Central memory CD8-positive, alpha-beta T cell (primary cell): ENCODE measurements around the gene CCNT1.
"Not testable (repeated sequence)": the region's sequence is repeated elsewhere in the genome, so short reads cannot be mapped to it uniquely, and the experiment has no call there.

ENCODE experiments used
- ATAC-seq: fragments of 150-1000 bp; cut with Tn5 transposase; replicated peaks from 2 replicates; pipeline ENCODE4 v1.10.0; 2022; ENCODE audit warnings: mild to moderate bottlenecking, moderate FRiP score, moderate number of reproducible peaks; ENCODE audit not compliant: poor library complexity, severe bottlenecking; ENCODE audit errors: extremely low read depth
- DNase-seq, 2 donors: peaks; one replicate each; pipeline ENCODE4 v3.0.0; 2021; ENCODE audit warnings: low spot score in 2 of 2
- H3K27ac Mint-ChIP-seq: one replicate; pipeline ENCODE4 v1.8.0; 2022; ENCODE audit warnings: low read depth, mild to moderate bottlenecking, moderate library complexity, mixed read lengths
- H3K27me3 Mint-ChIP-seq: one replicate; pipeline ENCODE4 v1.8.0; 2022; ENCODE audit warnings: mixed read lengths
- H3K36me3 Mint-ChIP-seq: one replicate; pipeline ENCODE4 v1.8.0; 2022; ENCODE audit warnings: mild to moderate bottlenecking, moderate library complexity, mixed read lengths; ENCODE audit not compliant: insufficient read depth
- H3K4me1 Mint-ChIP-seq: one replicate; pipeline ENCODE4 v1.8.0; 2022; ENCODE audit warnings: mixed read lengths
- H3K4me3 Mint-ChIP-seq: one replicate; pipeline ENCODE4 v1.8.0; 2022; ENCODE audit warnings: mild to moderate bottlenecking, moderate library complexity, mixed read lengths
- H3K9me3 Mint-ChIP-seq: one replicate; pipeline ENCODE4 v1.8.0; 2022; ENCODE audit warnings: mixed read lengths

CCNT1 gene

DNA sequence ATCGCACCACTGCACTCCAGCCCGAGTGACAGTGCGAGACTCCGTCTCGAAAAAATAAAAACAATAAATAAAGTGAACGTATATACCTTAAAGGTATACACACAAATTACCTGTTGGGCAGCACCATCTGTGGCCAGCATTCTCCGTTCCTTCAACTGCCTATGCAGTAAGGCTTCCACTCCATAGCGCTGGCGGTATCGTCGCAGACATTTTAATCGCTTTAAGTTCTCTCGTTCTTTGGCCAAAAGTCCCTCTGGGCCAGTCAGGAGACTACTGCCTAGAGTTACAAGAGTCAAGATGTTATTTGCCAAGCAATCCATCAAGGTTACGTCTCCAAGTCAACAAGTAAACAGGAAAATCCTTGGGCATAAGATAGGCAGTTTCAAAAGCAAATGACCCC, 47.5 kb downstream of the CCNT1 start:
- no peak overlapping the region for H3K27ac Mint-ChIP-seq
- ATAC-seq (no peak), DNase-seq (no peak)
- no peaks in the 10 kb centered on the region for H3K27me3 Mint-ChIP-seq
- peaks cover 85% of the 10 kb centered on the region for H3K36me3 Mint-ChIP-seq
- H3K4me3 Mint-ChIP-seq = no peak overlapping the region
- peaks cover 6% of the 10 kb centered on the region for H3K4me1 Mint-ChIP-seq
- H3K9me3 Mint-ChIP-seq = no peaks in the 10 kb centered on the region

DNA sequence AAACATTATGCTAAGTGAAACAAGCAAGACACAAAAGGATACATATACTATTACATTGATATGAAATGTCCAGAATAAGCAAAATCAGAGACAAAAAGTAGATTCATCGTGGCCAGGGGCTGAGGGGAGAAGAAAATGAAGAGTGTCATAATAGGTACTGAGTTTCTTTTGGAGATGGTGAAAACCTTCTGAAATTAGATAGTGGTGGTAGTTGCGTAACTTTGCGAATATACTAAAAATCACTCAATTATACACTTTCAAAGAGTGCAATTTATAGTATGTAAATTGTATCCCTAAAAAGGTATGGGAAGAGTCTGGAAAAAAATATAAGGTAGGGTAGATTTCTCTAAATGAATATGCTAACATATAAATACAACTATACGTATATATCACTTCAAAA, 56.6 kb downstream of the CCNT1 start:
- Mint-ChIP-seq H3K9me3 (no peaks in the 10 kb centered on the region), H3K27ac (no peak overlapping the region), H3K4me3 (no peak overlapping the region), H3K4me1 (peaks cover 12% of the 10 kb centered on the region), H3K36me3 (peaks cover 78% of the 10 kb centered on the region), H3K27me3 (no peaks in the 10 kb centered on the region)
- no peak for ATAC-seq
- DNase-seq = no peak

DNA sequence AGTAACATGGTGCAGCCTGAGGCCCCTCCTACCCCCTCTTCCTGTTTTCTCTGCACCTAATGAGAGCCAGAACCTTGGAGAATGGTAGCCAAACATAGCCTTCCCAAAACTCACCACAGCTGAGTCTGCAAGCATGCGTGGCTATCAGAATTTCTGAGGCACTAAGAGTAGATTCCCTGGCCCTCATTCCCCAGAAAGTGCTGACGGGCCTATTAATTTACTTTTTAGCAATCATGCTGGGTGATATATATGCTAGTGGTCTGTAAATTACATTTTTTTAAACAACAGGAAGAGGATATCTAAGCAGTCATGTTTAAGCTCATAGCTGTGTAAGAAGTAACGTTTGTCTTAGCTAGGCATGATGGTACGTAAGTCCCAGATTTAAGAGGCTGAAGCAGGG, 64.8 kb downstream of the CCNT1 start:
- H3K4me1 Mint-ChIP-seq = peaks cover 5% of the 10 kb centered on the region
- peaks cover 55% of the 10 kb centered on the region for H3K36me3 Mint-ChIP-seq
- ATAC-seq (no peak), DNase-seq (no peak)
- no peak overlapping the region for H3K4me3 Mint-ChIP-seq
- H3K27me3 Mint-ChIP-seq = no peaks in the 10 kb centered on the region
- no peak overlapping the region for H3K27ac Mint-ChIP-seq
- no peaks in the 10 kb centered on the region for H3K9me3 Mint-ChIP-seq

DNA sequence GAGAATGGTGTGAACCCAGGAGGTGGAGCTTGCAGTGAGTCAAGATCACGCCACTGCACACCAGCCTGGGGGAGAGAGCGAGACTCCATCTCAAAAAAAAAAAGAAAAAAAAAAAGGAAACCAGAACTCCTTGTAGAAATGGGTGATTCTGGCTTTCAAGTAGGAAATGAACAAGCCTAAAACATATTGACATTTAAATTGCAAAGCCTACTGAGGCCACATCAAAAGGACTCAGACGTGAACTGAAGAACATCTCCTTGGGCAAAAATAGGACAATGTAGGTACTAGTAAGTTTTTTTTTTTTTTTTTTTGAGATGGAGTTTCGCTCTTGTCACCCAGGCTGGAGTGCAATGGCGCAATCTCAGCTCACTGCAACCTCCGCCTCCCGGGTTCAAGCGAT, 71.2 kb downstream of the CCNT1 start:
- H3K27me3 Mint-ChIP-seq, ATAC-seq, DNase-seq, H3K4me3 Mint-ChIP-seq, H3K27ac Mint-ChIP-seq, H3K4me1 Mint-ChIP-seq, H3K9me3 Mint-ChIP-seq: not testable (repeated sequence)
- H3K36me3 Mint-ChIP-seq = peaks cover 13% of the 10 kb centered on the region

DNA sequence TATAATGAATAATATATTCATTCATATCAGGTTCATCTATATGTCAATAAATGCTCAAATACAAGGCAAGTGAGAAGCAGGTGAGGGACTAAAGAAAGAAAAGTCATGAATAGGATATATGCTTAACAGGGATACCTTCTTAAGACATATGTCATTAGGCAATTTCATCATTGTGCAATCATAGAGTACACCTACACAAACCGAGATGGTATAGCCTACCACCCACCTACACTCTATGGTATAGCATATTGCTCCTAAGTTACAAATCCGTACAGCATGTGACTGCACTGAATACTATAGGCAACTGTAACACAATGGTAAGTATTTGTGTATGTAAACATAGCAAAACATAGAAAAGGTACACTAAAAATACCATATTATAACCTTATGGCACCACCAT, 73.5 kb downstream of the CCNT1 start:
- H3K27me3 Mint-ChIP-seq = no peaks in the 10 kb centered on the region
- H3K9me3 Mint-ChIP-seq = no peaks in the 10 kb centered on the region
- ATAC-seq (no peak), DNase-seq (no peak)
- H3K27ac Mint-ChIP-seq = no peak overlapping the region
- no peaks in the 10 kb centered on the region for H3K4me1 Mint-ChIP-seq
- H3K4me3 Mint-ChIP-seq = no peak overlapping the region
- H3K36me3 Mint-ChIP-seq = peaks cover 11% of the 10 kb centered on the region

DNA sequence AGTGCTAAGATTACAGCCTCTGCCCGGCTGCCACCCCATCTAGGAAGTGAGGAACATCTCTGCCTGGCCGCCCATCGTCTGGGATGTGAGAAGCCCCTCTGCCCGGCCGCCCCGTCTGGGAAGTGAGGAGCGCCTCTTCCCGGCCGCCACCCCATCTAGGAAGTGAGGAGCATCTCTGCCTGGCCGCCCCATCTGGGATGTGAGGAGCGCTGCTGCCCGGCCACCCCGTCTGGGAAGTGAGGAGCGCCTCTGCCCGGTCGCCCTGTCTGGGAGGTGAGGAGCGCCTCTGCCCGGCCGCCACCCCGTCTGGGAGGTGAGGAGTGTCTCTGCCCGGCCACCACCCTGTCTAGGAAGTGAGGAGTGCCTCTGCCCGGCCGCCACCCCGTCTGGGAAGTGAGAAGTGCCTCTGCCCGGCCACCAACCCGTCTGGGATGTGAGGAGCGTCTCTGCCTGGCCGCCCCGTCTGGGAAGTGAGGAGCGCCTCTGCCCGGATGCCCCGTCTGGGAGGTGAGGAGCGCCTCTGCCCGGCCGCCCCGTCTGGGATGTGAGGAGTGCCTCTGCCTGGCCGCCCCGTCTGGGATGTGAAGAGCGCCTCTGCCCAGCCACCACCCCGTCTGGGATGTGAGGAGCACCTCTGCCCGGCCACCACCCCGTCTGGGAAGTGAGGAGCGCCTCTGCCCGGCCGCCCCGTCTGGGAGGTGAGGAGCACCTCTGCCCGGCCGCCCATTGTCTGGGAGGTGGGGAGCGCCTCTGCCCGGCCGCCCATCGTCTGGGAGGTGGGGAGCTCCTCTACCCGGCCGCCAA, 74.6 kb downstream of the CCNT1 start:
- not testable (repeated sequence) for H3K9me3 Mint-ChIP-seq, ATAC-seq, H3K4me1 Mint-ChIP-seq, H3K36me3 Mint-ChIP-seq, H3K27me3 Mint-ChIP-seq, DNase-seq, H3K4me3 Mint-ChIP-seq, H3K27ac Mint-ChIP-seq

DNA sequence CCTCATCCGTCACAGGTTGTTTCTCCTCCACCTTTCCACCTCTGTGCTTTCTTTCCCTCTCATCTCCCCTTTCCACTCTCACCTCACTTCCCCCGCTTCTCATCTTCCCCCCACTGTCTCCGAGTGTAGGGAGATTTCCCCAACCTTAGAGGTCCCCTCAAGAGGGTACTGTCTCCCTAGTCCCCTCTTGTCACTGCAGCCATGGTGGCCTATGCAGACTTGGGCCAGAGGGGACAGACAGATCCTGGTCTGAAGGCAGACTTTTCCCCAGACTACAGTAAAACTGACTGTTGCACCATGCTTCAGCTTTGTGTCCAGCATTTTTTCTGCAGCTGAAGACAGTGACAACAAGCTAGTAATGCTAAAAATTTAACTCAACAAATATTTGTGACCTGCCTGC, 75.7 kb downstream of the CCNT1 start:
- DNase-seq (no peak), ATAC-seq (no peak)
- H3K36me3 Mint-ChIP-seq = peaks cover 10% of the 10 kb centered on the region
- H3K9me3 Mint-ChIP-seq = no peaks in the 10 kb centered on the region
- no peaks in the 10 kb centered on the region for H3K27me3 Mint-ChIP-seq
- no peak overlapping the region for H3K27ac Mint-ChIP-seq
- H3K4me3 Mint-ChIP-seq = no peak overlapping the region
- H3K4me1 Mint-ChIP-seq = no peaks in the 10 kb centered on the region

DNA sequence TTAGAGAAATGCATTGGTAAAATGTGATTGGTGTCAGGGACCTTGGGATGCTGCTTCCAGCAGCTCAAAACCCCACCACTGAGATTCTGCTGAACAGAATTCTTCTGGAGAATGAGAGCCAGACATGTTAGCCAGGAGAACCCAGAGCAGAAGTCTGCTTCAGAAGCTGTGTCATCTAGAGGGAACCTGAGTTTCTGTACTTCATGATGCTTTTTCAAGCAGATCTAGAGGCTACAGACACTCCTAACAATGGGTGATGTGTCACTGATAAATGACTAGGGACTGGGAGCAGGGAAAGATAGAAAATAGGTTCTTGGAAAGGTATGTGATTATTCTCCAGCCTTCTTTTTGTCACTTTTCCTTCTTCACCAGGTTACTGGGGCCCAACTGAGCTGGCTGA, 76.1 kb downstream of the CCNT1 start:
- Mint-ChIP-seq H3K4me1 (no peaks in the 10 kb centered on the region), H3K9me3 (no peaks in the 10 kb centered on the region), H3K36me3 (peaks cover 10% of the 10 kb centered on the region), H3K4me3 (no peak overlapping the region), H3K27me3 (no peaks in the 10 kb centered on the region), H3K27ac (no peak overlapping the region)
- no peak for DNase-seq
- no peak for ATAC-seq
